GM18858 (cell line): ENCODE data around the gene GRID2.

Experiments used
- ATAC-seq: cut with Tn5 transposase; IDR thresholded peaks from one replicate; pipeline ENCODE4 v1.9.1; 2021; ENCODE audit not compliant: unreplicated experiment

The GRID2 gene

DNA sequence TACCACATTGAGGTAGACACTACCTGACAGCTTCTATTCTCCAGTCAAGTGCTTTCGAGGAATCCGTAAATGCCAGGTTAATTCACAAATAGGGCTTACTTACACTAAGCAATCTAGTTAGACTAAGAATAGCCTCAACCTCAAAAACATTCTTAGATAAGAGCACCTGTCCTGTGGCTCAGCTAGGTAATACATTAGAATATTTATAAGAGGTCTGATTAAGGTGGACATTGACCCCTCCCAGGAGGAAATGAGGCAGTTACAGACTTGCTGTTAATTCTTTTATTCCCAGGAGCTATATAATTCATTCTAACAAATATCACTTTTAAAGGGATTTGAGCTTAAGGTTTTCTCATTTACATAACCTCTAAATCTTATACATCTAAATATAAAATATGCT is 758.1 kb downstream of the GRID2 start:
- no peak for ATAC-seq

DNA sequence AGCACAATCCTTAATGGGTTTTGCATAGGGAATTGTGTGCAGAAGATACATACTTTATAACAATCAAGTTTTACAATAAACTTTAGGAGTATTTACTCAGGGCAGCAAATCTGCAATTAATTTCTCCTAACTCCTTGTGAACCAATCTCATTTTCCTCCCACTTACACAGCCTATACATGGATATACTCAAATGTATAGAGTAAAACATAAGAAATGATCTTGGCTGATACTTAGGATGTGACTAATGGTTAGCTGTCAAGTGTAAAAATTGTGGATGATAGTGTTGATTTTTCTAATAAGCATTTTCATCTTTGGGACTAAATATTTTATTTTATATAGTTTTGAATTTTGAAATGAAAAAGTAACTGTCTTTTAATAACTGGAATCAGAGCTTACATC is 759.6 kb downstream of the GRID2 start:
- ATAC-seq, result no peak

DNA sequence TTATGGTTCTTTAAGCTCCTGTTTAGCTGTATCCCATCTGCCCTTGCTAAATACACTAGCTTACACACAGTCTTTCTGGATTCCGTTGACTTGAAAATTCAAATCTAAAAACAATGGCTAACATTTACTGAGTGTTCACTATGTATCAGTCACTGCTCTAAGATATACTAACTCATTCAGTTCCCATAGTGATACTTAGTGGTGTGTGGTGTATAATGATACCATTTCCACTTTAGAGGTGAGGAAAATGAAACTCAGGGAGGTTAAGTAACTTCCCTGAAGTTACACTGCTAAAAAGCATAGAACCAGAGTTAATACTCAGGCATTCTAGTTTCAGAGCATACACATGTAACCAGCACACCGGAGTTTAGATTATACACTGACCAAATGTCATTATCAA is 762.0 kb downstream of the GRID2 start:
- no peak for ATAC-seq

DNA sequence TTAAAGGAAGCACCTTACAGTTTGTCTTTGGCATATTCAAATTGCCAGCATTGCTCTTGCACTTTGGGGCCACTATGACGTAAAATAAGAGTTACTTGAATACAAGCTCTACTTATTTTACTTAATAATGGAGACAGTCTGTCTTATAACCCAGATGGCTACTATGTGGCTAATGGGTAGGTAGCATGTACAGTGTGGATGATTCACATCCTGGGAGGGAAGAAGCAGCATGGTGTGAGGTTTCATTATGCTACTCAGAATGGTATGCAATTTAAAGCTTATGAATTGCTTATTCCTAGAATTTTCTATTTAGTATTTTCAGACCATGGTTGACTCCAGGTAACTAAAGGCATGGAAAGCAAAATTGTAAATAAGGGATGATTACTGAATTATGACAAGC is 763.0 kb downstream of the GRID2 start:
- ATAC-seq, result no peak

DNA sequence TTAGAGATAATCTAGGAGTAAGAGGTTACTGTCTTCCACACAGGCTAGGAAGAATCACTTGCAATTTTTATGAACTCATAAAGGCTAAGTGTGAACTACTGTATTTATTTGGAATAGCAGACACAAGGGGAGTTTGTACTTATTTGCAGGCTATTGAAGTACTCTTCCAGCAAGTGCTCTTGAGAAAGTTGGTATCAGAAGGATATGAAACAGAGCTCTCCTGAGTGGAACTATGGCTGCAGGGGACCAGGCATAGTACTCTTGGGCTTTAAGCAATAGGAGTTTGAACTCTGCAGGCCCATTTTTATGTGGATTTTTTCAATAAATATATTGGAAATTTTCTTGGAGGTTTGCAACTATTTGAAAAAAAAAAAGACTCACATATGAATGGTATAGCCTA is 768.5 kb downstream of the GRID2 start:
- ATAC-seq, result no peak

DNA sequence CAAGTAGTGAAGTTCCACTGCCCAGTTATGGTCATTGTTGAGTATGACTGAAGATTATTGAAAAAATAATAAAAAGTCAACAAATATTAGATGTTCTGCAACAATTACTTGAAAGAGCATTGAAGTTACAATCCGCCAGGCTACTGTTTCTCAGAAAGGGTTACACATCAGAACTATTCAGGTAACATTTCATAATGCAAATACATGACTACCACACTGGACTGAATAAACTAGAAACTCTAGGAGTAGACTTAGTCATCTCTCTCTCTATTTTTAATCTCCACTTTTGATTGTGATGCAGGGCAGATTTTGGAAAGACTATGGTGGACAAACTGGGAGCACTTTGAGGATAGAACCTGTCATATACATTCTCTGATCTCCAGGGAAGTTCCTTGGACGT is 776.5 kb downstream of the GRID2 start:
- ATAC-seq, result no peak

DNA sequence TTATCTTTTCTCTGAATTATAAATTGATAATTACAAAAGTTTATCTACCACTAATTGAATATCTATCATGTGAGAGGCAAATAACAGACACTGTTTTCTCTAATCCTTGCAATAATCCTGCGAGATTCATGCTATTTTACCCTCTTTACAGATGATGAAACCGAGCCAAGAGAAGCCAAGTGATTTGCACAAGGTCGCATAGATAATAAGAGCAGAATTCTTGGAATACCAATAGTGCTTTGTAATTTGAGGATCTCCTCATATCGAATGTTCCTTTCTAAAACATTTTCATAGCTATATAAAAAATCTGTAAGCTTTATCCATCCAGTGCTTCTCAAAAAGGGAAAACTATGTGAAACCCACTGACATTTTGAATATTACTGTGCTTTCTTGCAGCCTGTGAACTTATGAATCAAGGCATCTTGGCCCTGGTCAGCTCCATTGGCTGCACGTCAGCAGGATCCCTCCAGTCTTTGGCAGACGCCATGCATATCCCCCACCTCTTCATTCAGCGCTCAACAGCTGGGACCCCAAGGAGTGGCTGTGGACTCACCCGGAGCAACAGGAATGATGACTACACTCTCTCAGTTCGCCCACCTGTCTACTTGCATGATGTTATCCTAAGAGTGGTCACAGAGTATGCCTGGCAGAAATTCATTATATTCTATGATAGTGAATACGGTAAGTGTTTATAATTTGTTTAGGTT is 781.0 kb downstream of the GRID2 start:
- no peak for ATAC-seq

DNA sequence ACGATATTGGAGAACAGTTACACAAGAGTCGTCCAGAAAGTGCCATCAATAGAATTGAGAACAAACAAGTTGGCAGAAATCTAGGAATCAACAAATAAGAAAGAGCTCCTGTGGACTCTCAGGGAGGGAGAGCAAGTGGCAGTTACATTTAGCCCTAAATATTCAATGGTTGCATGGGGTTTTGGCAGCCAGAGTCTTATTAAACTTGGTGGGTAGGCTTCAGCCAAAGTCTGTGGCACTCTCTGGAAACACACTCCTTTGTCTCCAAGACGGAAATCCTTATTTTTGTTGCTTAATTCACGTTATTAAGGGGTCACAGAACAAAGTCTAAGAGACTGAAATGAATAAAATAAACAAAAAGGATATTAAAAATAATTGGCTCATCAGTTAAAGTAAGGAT is 782.6 kb downstream of the GRID2 start:
- no peak for ATAC-seq

DNA sequence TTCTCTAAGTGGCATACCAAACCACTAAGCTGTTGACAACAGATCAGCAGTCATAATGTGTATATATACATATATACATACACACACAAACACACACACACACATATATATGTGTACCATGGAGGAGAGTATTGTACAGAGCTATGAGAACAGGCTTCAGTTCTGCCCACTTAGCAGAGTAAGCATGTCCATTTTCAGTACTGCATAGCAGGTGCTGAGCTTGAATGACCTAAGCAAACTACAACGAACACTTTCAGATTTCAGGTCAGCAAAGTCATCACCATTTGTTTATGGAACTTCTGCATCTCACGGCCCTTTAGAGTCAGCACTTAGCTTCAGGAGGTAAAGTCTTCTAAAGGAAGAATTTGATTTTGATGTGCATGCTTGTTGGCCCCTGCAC is 789.0 kb downstream of the GRID2 start:
- ATAC-seq, result no peak

DNA sequence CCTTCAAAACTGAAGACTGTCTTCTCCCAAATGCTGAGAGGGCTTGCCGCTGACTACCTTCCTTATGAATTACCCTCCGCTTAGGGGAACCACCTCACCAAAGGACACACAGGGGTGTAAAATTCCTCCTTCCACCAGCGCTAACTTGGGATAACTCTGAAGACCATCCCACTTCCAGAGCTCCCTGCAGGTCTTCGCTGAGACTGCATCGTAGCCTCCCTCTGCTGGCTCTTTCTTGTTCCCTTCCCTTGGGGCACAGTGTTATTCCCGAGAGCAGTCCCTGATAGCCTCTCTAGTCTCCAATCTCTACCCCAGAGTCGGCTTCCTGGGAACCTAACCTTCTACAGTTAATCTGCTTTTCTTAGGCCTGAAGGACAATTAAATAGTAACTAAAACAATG is 799.3 kb downstream of the GRID2 start:
- no peak for ATAC-seq

DNA sequence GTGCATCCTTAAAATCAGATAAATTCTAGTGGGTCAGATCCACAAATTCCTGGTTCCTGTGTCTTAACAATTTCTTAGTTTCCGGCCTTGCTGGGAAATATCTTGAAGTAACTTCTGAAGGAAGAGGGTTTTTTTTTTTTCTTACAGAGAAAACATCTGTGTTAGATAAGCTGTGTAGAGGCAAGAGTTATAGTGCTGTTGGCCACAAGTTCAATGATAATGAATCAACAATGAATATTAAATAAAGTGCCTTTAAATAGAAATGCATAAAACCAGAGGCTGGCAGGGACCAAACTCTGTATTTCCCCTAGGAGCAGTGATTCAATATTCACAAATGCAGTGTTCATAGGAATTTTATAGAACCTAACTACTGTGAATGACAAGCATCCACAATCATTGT is 812.9 kb downstream of the GRID2 start:
- no peak for ATAC-seq

DNA sequence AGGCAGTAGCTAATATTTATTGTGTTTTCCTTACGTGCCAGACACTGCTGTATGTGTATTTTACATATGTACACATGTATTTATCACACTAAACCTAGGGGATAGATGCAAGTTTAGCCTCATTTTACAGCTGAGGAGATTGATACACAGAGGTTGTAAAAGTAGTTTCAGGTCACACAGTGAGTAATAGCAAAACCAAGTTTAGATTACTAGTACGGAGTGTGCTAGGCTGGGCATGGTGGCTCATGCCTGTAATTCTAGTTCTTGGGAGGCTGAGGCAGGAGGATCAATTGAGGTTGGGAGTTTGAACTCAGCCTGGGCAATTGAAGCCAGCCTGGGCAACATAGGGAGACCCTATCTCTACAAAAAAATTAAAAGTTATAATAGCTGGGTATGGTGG is 823.7 kb downstream of the GRID2 start:
- ATAC-seq, result no peak

DNA sequence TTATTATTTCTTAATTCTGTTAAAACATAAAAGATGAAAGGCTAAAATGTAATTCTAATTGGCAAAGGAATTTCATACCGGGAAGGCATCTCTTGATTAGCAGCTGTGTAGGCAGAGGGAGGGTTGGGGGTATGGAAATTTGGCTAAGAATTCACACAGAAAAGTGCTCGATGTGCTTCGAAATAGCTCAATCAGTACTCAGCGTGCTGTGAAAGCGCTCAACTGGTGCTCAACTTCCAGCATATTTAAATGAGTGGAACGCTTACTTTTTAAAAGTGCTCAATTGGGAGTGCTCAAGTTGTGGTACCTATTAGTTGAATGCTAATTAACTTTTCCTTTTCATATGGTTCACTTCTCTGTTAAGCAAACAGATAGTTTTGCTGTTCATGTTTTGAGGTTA is 828.9 kb downstream of the GRID2 start:
- no peak for ATAC-seq

DNA sequence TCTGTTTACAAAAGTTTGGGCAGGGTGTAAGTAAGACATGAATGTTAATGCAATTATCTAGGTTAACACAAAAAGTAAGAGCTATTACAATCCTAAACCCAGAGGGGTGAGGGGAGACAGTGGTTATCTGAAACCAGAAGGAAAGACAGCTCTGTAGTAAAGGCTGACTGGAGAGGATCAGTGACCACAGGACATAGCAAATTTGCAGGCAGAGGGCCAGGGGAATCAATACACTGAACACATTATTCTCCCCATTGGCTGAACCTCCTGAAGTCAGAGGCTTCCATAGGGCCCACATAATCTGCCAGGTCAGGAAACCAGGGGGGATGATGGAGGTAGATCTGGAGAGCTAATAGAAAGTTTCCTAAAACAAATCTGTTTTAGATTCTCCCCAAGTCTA is 835.4 kb downstream of the GRID2 start:
- no peak for ATAC-seq

DNA sequence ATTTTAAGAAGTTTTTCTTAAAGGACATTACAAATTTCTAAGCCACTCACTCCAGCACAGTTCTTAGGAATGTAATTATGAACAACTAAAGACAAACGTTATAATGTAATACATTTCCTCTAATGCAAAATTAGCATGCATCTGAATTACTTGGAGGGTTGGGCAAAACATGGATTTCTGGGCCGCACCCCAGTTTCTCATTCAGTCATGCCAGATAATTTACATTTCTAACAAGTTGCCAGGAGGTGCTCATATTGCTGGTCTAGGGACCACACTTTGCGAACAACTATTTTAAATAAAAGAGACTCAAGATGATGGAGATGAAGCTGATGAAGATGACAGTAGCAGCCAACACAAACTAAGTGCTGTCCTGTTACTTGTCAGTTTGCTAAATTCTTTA is 840.1 kb downstream of the GRID2 start:
- ATAC-seq, result no peak

DNA sequence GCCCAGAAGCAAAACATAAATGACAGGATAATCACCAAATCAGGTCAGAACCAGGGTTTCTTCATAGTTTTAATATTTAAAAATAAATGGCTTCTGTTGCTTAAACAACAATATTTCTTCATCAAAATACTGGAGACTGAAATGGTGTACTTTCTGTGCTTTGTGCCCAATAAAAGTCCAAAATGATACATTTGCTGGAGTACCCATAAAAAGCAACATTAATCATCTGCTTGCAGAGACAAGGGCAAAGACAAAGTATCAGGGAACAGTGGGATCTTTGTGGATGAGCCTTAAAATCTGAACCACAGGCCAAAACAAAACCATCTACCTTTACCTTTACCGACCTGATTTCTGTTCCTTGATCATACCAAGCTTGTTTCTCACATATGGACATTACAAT is 840.9 kb downstream of the GRID2 start:
- no peak for ATAC-seq

DNA sequence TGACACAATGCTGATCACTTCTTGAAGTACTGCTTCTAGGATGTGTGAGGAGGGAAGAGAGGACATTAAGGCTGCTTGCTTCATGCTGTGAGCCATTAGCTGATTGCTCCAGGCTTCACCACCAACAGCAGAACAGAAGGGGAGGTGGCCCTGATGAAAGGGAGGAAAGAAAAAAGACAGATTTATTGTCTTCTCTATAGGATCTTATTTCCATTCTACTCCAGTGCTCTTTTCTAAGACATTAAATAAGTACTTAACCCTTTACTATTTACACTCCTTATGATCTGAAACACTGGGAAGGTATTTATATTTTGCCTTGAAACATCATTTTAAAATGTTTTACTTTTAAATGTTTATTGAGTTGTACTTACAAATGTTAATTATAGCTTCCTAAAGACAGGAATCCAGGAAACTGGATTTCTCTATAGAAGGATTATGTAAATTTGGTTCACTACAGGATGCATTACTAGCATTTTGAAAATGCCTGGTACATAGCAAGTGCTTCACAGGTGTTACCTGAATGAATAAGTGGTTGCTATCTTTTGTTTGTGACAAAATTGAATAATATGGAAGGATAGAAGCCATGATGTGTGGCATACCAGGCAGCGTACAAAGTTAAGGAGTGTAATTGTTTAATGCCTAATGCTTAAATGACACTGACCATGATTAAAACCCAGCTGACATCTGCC is 843.9 kb downstream of the GRID2 start:
- no peak for ATAC-seq

DNA sequence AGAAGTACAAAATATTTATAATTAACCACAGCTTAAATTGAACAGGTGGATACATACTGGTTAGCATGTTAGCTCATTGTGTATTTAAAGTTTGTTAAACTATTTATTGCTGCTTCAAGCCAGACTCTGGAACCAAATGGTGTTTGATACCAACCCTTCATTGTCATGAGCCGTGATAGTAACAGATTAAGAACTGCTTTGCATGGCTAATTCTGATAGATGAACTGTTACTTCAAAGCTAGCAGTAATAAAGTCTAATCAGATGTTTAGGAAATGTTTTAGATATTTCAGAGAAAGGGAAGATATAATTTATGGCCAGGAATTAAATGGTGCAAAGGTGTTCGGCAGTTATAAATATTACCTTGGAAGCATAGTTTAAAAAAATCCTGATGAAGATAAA is 848.7 kb downstream of the GRID2 start:
- no peak for ATAC-seq

DNA sequence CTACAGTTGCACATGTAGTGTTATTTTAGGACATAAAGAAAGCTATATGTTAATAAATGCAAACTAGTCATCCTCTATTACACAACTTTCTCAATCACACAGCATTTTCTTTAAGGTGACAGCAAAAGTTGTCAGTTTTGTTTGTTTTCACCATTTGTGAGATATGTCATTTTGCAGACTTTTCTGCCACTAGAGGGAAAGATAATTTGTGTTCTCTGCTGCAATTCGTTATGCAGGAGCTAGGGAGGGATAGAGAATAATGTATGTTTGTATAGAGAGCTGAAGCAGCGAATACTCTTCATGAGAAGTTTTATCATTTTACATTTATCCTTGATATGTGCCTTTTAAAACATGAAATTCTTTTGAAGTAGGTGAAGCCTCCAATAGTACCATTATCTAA is 854.2 kb downstream of the GRID2 start:
- no peak for ATAC-seq

DNA sequence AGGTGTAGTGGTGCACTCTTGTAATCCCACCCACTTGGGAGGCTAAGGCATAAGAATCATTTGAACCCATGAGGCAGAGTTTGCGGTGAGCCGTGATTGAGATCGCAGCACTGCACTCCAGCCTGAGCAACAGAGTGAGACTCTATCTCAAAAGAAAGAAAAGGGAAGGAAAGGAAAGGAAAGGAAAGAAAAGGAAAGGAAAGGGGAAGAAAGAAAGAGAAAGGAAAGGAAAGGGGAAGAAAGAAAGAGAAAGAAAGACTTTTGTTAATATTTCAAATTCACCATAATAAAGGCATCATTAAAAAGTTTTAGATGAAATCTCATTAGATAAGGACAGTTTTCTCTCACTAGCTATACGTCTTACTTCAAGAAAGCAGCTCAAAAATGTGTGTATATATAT is 864.3 kb downstream of the GRID2 start:
- ATAC-seq, result no peak

DNA sequence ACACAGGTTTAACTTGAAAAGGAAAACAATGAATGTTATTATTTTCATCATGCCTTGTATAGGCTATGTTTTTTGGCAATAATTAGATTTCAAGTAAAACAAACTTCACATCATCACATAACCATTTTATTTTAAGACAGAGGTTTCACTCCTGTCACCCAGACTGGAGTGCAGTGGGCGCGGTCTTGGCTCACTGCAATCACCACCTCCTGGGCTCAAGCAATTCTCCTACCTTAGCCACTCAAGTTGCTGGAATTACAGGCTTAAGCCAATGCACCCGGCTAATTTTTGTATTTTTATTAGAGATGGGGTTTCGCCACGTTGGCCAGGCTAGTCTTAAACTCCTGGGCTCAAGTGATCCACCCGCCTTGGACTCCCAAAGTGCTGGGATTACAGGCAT is 866.2 kb downstream of the GRID2 start:
- ATAC-seq, result no peak

DNA sequence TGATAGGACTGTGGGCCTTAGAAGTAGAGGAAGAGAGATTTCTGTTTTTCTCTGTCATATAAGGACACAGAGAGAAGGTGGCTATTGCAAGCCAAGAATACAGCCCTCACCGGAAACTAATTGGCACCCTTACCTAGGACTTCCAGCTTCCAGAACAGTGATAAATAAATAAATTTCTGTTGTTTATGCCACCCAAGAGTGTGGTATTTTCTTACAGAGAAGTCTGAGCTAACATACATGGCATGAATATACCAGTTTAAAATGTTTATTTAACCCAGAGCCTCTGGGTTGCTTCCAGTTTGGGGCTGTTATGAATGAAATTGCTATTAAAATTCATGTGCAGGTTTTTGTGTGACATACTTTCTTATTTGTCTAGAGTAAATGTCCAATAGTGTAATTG is 870.8 kb downstream of the GRID2 start:
- no peak for ATAC-seq

DNA sequence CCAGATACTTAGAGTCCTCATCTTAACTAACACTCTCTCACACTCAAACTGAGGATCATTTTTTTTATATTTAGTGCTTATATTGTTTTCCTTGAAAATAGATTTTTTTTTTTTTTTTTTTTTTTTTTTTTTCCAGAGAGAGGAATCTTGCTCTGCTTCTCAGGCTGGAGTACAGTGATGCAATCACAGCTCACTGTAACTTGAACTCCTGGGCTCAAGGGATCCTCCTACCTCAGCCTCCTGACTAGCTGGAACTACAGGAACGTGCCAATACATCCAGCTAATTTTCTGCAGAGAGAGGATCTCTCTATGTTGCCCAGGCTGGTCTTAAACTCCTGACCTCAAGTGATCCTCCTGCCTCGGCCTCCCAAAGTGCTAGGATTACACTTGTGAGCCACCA is 874.5 kb downstream of the GRID2 start:
- ATAC-seq, result no peak
